GM18909 (cell line): Measurements from ENCODE around the gene RSPO4.
"Not testable (repeated sequence)": the region's sequence is repeated elsewhere in the genome, so short reads cannot be mapped to it uniquely, and the experiment has no call there.

Experiments used
- ATAC-seq: cut with Tn5 transposase; IDR thresholded peaks from one replicate; pipeline ENCODE4 v1.9.1; 2021; ENCODE audit warnings: mild to moderate bottlenecking; ENCODE audit not compliant: unreplicated experiment, poor library complexity

Gene RSPO4

GRCh38 chr20:1001911-1002681, at the start of gene RSPO4:
RSPO4 (minus strand) TSS chr20:1002311; CDS start chr20:1002164, 147 bp downstream.
- no peak for ATAC-seq

DNA sequence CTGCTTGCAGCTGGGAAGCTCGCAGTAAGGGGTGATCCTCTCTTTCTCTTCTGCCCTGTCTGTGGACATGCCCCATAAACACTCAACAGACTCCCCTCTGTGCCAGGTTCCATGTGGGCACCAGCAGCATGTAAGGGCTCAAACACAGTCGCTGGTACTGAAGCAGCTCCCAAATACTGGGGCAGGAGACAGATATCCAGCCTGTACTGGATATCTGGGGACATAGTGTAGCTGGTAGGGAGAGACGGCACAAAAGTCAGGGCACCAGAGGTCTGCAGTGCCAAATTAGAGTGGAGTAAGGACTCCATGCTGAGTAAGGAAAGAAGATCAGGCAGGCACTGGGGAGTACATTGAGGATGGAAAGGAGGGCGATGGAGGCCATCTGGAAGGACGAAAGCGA, 48.3 kb upstream of the RSPO4 start:
- no peak for ATAC-seq

- no peak for ATAC-seq
Observed at GRCh38 chr20:1045860-1046418, 43.8 kb upstream of the RSPO4 start.

DNA sequence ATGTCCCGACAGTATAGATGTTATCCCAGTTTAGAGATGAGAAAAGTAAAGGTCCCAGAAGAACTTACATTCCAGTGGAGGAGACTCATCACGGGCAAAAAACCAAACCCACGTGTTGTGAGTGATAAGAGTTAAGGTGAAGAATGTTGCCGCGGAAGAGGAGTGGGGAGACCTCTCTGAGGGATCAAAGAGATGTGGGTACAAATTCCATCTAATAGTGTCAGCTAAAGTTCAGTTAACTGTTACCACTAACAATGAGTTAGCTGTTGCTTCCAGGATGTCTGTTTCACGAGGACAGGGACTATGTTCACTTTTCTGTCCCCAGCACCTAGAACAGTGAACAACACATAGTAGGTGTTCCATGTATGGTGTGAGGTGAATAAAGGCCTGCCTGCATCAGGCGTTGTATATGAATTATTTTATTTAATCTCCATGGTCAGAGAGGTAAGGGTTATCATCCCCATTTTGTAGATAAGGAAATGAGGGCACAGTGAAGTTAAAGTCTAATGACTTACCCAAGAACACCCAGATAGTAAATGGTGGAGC, 39.8 kb upstream of the RSPO4 start:
- ATAC-seq: no peak

DNA sequence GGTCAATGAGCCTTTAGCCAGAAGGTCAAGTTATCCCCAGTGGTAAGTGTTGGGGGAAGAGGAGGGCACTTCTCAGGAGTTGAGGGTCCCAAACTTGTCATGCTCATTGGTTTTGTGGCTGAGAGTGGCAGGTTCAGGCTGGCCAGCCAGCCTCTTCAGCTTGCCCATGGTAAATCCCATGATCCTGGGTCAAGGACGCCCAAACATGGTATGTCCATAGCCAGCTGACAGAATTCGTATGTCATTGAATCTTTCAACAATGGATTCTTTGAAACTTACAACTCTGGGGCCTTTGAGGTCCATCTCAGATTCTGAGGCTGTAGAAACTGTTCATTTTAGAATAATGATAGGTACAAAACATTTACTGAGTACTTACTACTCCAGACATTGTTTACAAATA, 36.1 kb upstream of the RSPO4 start:
- no peak for ATAC-seq

- no peak for ATAC-seq
Observed at GRCh38 chr20:1037039-1037438, 34.9 kb upstream of the RSPO4 start.

DNA sequence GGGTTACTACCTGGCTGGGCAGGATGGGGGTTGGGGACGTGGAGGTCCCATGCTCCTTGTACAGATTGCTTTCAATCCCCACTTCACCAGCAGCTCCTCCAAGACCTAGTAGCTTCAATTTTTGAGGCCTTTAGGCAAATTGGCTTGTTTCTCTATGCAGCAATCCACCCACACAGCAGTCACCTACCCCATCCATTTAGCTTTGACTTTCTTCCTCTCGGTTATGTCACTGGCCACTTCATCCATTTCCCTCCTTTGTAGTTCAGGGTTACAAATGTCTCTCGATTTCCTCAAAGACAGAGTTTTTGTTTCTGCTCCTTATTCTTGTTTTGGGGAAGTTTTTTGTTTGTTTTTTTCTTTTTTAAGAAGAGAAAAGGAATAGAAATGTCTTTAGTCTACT, 33.4 kb upstream of the RSPO4 start:
- ATAC-seq: no peak

DNA sequence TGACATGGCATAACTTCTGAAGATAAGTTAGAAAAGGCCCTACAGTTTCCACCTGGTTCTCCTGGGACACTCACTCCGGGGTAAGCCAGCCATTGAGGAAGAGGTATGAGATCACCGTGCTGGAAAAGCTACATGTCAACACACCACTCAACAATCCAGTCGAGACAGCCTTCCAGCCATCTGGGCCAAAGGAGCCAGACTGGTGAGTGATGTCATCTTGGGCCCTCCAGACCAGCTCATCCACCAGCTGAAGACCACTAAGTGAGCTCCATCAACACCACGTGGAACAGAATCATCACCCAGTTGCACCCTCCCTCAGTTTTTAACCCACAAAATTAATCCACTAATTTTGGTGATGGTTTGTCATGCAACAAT, 32.3 kb upstream of the RSPO4 start:
- ATAC-seq: no peak

DNA sequence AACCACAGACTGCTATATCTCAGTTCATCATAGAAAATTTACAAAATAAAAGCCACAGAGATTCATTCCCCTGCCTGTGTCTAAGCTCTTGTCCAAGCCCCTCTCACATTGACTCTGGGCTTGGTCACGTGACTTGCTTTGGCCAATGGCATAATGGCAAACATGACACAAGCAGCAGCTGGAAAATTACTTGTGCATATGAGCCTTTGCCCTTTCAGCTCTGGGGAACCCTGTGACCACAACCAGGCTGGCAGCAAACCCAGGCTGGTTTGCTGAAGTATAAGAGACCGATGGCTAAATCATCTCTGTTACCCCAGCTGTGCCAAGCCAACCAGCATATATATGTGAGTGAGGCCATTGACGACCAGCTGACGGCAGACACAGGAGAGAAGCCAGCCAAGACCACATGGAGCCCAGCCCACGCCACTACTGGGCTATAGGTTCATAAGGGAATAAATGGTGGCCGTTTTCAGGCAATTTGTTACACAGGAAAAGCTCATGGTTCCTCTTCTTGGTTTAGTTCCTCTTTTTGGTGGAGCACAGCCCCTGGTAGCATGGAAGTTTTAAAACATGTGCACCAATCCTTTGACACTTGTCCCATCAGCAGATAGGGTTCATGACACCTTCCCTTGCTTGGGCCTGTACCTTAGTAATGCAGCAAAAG, 31.8 kb upstream of the RSPO4 start:
- ATAC-seq: no peak

DNA sequence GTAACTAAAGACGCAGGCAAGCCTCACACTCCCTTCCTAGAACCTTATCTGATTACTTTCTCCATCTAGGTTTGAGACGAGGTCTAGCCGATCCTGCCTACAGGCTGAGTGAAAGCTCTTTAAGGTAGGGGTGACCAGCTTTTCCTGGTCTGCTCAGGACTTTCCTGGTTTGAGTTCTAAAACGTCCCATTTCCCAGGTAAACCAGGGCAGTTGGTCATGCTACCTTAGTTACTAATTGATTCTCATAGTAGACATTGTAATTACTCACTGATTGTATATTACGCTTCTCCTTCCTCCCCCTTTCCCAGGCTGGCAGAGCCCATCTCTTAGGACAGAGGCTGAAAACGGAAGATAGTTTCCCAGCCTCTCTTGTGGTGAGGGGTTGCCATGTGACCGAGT, 27.9 kb upstream of the RSPO4 start:
- no peak for ATAC-seq

DNA sequence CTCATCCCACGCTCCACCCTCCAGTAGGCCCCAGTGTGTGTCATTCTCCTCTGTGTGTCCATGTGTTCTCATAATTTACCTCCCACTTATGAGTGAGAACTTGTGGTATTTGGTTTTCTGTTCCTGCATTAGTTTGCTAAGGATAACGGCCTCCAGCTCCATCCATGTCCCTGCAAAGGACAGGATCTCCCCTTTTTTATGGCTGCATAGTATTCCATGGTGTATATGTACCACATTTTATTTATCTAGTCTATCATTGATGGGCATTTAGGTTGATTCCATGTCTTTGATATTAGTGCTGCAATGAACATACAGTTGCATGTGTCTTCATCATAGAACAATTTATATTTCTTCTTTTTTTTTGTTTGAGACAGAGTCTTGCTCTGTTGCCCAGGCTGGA, 24.1 kb upstream of the RSPO4 start:
- ATAC-seq: not testable (repeated sequence)

- ATAC-seq: no peak
Observed at GRCh38 chr20:1022871-1023270, 20.8 kb upstream of the RSPO4 start.

DNA sequence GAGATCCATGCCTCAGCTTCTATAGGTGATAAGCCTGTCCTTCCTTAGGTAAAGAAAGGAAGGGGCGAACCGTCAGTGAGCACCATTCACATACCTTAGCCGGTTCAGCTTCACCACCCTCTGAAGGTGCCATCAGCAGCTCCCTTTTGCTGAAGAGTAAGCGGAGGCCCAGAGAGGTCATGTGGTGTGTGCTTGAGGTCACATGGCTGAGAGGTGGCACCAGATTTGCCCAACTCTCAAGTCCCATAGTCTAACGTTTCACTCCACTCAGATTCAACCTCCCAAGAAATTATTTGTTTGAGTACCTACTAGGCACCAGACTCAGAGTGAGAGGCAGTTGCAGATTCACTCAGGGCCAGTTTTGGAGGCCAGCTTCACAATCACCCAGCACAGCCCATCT, 18.5 kb upstream of the RSPO4 start:
- no peak for ATAC-seq

DNA sequence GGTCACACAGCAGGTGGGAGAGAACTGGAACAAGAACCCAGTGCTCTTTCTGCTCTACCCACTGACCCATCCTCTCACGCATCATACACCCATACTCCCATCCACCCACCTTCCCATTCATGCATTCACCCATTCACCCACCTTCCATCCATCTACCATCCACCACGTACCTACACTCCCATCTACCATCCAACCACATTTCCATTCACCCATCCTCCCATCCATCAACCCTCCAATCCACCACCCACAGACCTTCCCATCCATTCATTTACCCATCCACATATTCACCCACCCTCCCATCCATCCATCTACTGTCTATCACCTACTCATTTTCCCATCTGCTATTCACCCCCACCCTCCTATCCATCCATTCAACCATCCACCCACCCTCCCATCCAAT, 17.2 kb upstream of the RSPO4 start:
- no peak for ATAC-seq

DNA sequence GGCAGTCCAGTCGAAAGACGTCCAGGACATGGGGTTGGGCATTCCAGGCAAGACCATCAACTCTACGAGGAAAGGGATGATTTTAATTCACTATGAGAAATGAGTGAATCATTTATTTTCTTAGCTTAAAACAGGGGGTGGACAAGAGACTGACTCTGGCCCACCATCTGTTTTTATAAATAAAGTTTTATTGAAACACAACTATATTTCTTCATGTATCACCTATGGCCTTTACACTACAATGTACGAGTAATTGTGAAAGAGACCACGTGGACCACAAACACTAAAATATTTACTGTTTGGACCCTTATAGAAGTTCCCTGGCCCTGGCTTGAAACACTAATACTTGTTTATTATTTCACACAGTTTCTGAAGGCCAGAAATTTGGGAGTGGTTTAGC, 15.6 kb upstream of the RSPO4 start:
- no peak for ATAC-seq

GRCh38 chr20:1015181-1015580, 13.1 kb upstream of the RSPO4 start:
- ATAC-seq: no peak

DNA sequence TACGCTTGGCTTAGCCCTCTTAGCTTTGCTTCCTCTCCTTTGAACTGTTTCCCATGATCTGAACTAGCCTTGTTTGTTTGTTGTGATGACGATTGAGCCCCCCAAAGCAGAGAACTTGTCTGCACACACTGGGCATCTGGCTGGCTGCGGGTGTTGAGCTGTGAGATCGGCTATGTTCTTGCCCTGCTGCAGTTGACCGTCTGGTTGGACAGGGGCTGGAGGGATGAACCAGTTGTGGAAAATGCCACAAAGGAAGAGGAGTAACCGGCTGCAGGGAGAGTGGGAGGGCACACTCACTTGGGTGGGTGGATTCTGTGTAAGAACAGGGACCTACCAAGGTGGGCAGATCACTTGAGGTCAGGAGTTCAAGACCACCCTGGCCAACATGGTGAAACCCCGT, 12.4 kb upstream of the RSPO4 start:
- ATAC-seq: no peak

- ATAC-seq: no peak
Observed at GRCh38 chr20:1013566-1014340, 11.6 kb upstream of the RSPO4 start.

DNA sequence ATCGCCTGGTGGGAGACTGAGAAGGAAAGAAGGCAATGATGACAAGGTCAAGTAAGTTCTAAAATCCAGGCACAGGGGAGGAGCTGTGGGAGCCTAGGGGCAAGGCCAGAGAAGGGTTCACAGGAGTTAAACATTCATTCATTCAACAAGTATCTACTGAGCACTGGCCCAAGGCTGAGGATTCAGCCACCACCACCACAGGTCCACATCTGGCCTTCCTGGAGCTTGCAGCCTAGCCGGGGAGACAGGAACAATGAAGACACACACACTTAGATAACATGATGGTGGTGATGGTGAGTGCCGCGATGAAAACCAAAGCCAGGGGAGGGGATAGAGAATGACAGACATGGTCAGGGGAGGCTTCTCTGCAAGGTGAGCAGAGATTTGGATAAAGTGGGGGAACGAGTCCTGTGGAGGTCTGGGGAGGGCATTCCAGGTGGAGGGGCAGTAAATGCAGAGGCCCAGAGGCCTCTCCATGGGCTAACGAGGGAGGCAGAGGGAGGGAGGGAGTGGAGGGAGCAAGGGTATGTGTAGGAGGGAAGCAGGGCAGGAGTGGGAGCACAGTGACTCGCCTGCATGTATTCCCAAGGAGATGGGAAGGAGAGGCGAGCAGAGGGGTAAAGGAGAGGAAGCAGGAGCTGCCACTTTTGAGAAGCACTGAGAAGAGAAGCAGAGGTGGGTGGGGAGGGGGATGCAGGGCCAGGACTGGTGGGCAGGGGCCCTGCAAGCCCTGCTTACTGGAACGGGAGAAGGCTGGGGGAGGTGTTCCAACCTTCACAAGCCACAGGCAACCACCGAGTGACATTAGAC, 10.5 kb upstream of the RSPO4 start:
- ATAC-seq: no peak

GRCh38 chr20:1010659-1011058, 8.5 kb upstream of the RSPO4 start:
- peak; percentile 71 for ATAC-seq
